K562 (cell line): ENCODE data around the gene TCEAL2. TPM values are rescaled to one million over a fixed set of nuclear protein-coding genes. Genes with fewer than 3 reads are reported as not detected.

Source experiments
- ATAC-seq: fragments of 200-7000 bp; cut with Tn5 transposase; 3 replicates; pipeline ENCODE4 v1.9.1; 2020; ENCODE audit warnings: moderate library complexity
- BruUV-seq: library from RNA; stranded (reverse); fragments of 400-500 nt; replicated peaks from 2 replicates; lab custom pipeline; 2021; lab: Mats Ljungman, UMichigan
- CTCF ChIA-PET: fragments of 300-600 bp; formaldehyde crosslinking; extraction: SDS; loops from one replicate; lab custom pipeline; 2021; ENCODE audit warnings: low intra/inter-chr PET ratio; lab: Yijun Ruan, JAX
- POLR2A ChIA-PET: fragments of 300-600, 350-650 bp; sonication (Branson Sonifier 250); formaldehyde crosslinking; extraction: SDS; loops from one replicate; lab custom pipeline; 2021; ENCODE audit warnings: antibody characterized with exemption, inconsistent platforms; lab: Yijun Ruan, JAX
- DNase-seq, 4 experiments: peaks; one replicate each; pipeline versions ENCODE4 v3.0.0 to v3.0.0-alpha.2; 2011 to 2018; ENCODE audit warnings: low spot score in 3 of 4, mixed read lengths in 3 of 4; ENCODE audit errors: extremely low read depth in 1 of 4
- FAIRE-seq: peaks from 2 replicates; lab custom pipeline; 2011; peaks lifted over from hg19 to GRCh38; lab: Jason Lieb, UNC
- H2AFZ ChIP-seq: 2 replicates; pipeline ENCODE4 v1.6.0; 2011; ENCODE audit warnings: low read depth, low read length, control low read depth, inconsistent platforms
- H3K27ac ChIP-seq: fragments of 200-600 bp; 3 replicates; pipeline ENCODE4 v1.8.0; 2011; ENCODE audit warnings: low read depth, mild to moderate bottlenecking, control low read depth, inconsistent platforms, low read length, moderate library complexity, mixed read lengths; ENCODE audit errors: extremely low read depth
- H3K27me3 ChIP-seq, 2 experiments: fragments of 300-600 bp in 1 of 2; 2 replicates in 1 of 2; 3 replicates in 1 of 2; pipeline versions ENCODE4 v1.6.0 to v1.8.0; 2011; ENCODE audit warnings: inconsistent platforms in 2 of 2, low read length in 2 of 2, mild to moderate bottlenecking in 1 of 2, mixed read lengths in 1 of 2, moderate library complexity in 1 of 2; ENCODE audit not compliant: control insufficient read depth in 2 of 2, insufficient read depth in 2 of 2
- H3K36me3 ChIP-seq: fragments of 300-600 bp; 3 replicates; pipeline ENCODE4 v1.8.0; 2011; ENCODE audit warnings: mild to moderate bottlenecking, low read length, inconsistent platforms; ENCODE audit not compliant: control insufficient read depth, insufficient read depth
- H3K4me1 ChIP-seq, 2 experiments: fragments of 200-600 bp in 1 of 2; replicated peaks in 1 of 2; 2 replicates in 1 of 2; 3 replicates in 1 of 2; pipeline versions ENCODE4 v1.5.1 to v1.8.0; 2011; ENCODE audit warnings: inconsistent platforms in 2 of 2, low read length in 2 of 2, mild to moderate bottlenecking in 1 of 2, mixed read lengths in 1 of 2, moderate library complexity in 1 of 2; ENCODE audit not compliant: control insufficient read depth in 2 of 2, insufficient read depth in 2 of 2
- H3K4me2 ChIP-seq: 2 replicates; pipeline ENCODE4 v1.6.1; 2011; ENCODE audit warnings: low read length, control low read depth, inconsistent platforms, mixed read lengths; ENCODE audit not compliant: insufficient read depth
- H3K4me3 ChIP-seq: fragments of 200-600 bp; sonication (generic), shearing (Covaris generic); 2 replicates; pipeline ENCODE4 v1.5.1; 2016; ENCODE audit warnings: control low read depth, inconsistent platforms
- H3K79me2 ChIP-seq: fragments of 200-600 bp; 3 replicates; pipeline ENCODE4 v1.8.0; 2011; ENCODE audit warnings: low read length, inconsistent platforms; ENCODE audit not compliant: control insufficient read depth, insufficient read depth
- H3K9ac ChIP-seq, 2 experiments: 2 replicates each; pipeline versions ENCODE4 v1.6.0 to v1.6.1; 2011; ENCODE audit warnings: low read depth in 2 of 2, low read length in 2 of 2, control low read depth in 1 of 2, inconsistent platforms in 1 of 2, mild to moderate bottlenecking in 1 of 2, mixed read lengths in 1 of 2; ENCODE audit not compliant: insufficient read depth in 1 of 2
- H3K9me1 ChIP-seq: one replicate; pipeline ENCODE4 v1.6.0; 2011; ENCODE audit warnings: inconsistent platforms, mild to moderate bottlenecking, low read length, moderate library complexity; ENCODE audit not compliant: control insufficient read depth, insufficient read depth
- H3K9me3 ChIP-seq: replicated peaks from 2 replicates; pipeline ENCODE4 v1.5.1; 2011; ENCODE audit warnings: low read depth, low read length, inconsistent platforms; ENCODE audit not compliant: control insufficient read depth, insufficient read depth
- H4K20me1 ChIP-seq: replicated peaks from 2 replicates; pipeline ENCODE4 v1.6.1; 2011; ENCODE audit warnings: low read length, inconsistent platforms, mixed read lengths; ENCODE audit not compliant: control insufficient read depth, insufficient read depth
- GABPB2 ChIP-seq: fragments of 250-450 bp; sonication (Bioruptor Pico); conservative IDR thresholded peaks from 2 replicates; pipeline ENCODE4 v1.5.1; 2021; ENCODE audit warnings: mild to moderate bottlenecking
- HMGN3 ChIP-seq: IDR thresholded peaks from 2 replicates; pipeline ENCODE4 v1.6.1; 2011; ENCODE audit warnings: borderline replicate concordance, low read depth, mild to moderate bottlenecking, mixed read lengths, low read length; ENCODE audit not compliant: insufficient read length; ENCODE audit errors: extremely low read depth
- LARP7 ChIP-seq: fragments of 450-650 bp; IDR thresholded peaks from 2 replicates; pipeline ENCODE4 v1.6.1; 2016
- RBM34 ChIP-seq: fragments of 200-400 bp; formaldehyde crosslinking; IDR thresholded peaks from 2 replicates; pipeline ENCODE4 v1.6.1; 2018; ENCODE audit warnings: low read length, borderline replicate concordance; ENCODE audit not compliant: insufficient read depth
- SIN3B ChIP-seq: fragments of 450-650 bp; IDR thresholded peaks from 2 replicates; pipeline ENCODE4 v1.6.1; 2017; ENCODE audit warnings: low read depth, mild to moderate bottlenecking, moderate library complexity
- TEAD2 ChIP-seq: fragments of 450-650 bp; IDR thresholded peaks from 2 replicates; pipeline ENCODE4 v1.6.1; 2016; ENCODE audit warnings: missing genetic modification characterization, control low read depth, missing compliant biosample characterization
- WHSC1 ChIP-seq: IDR thresholded peaks from one replicate; pipeline ENCODE4 v1.6.1; 2012; ENCODE audit warnings: low read length, control low read depth, inconsistent platforms
- WGBS: fragments of 100-300 bp; shearing (Covaris generic); methylation state at CpG from one replicate; pipeline ENCODE4 v1.1.6; 2016; ENCODE audit warnings: low coverage, mixed read lengths; ENCODE audit not compliant: insufficient coverage; ENCODE audit errors: missing lambda C conversion rate; 5-methylcytosine and 5-hydroxymethylcytosine counted together
- in situ Hi-C: fragments of 300-500 bp; cut with MboI; formaldehyde crosslinking; loops from 4 replicates; pipeline ENCODE4 v1.15.0; 2018; ENCODE audit warnings: inconsistent platforms, mixed read lengths
- intact Hi-C: fragments of 100-400 bp; cut with micrococcal nuclease; formaldehyde crosslinking; loops from 2 replicates; pipeline ENCODE4 v1.14.2; 2022
- polyA plus RNA-seq, 8 experiments: library from polyadenylated mRNA; depleted of rRNA in 4 of 8; stranded (reverse) in 5 of 8; unstranded in 3 of 8; fragments of >200 nt; fragmentation: Nextera tagmentation in 2 of 8; fragmentation: Illumina TruSeq in 1 of 8; extraction: Ambion mirVana in 2 of 8; extraction: Trizol in 1 of 8; gene quantifications; 2 replicates each; pipeline versions ENCODE4 v1.2.1 to v1.2.3, GENCODE V29; 2011 to 2014; ENCODE audit warnings: inconsistent platforms in 1 of 8, missing spikeins in 1 of 8
- total RNA-seq, 7 experiments: library from RNA; depleted of rRNA in 6 of 7; stranded (reverse); fragments of >200 nt in 6 of 7; fragmentation: Illumina TruSeq in 2 of 7; extraction: Trizol in 2 of 7; gene quantifications; 2 replicates each; pipeline versions ENCODE4 v1.2.1 to v1.2.3, GENCODE V29; 2011 to 2021; ENCODE audit warnings: low replicate concordance in 1 of 7
- TF ChIP-seq, protein P1 (sequence below): fragments of 250-450 bp; sonication (Bioruptor Pico); IDR thresholded peaks from 2 replicates; pipeline ENCODE4 v1.4.0; 2020; ENCODE audit warnings: mild to moderate bottlenecking, moderate library complexity
- TF ChIP-seq, protein P2 (sequence below): fragments of 450-650 bp; formaldehyde crosslinking; conservative IDR thresholded peaks from 2 replicates; pipeline ENCODE4 v1.4.0; 2022; ENCODE audit warnings: mild to moderate bottlenecking, missing genetic modification characterization
- TF ChIP-seq, protein P3 (sequence below): IDR thresholded peaks from 2 replicates; pipeline ENCODE4 v1.6.1; 2011; ENCODE audit warnings: borderline replicate concordance, low read depth, mild to moderate bottlenecking, moderate library complexity, low read length; ENCODE audit not compliant: insufficient read depth, poor library complexity, severe bottlenecking
- TF ChIP-seq, protein P4 (sequence below), 3 experiments: IDR thresholded peaks in 2 of 3; conservative IDR thresholded peaks in 1 of 3; 2 replicates each; pipeline ENCODE4 v1.5.1; 2011 to 2012; ENCODE audit warnings: low read length in 3 of 3, mild to moderate bottlenecking in 3 of 3, control low read depth in 2 of 3, improper control_type of control experiment in 1 of 3, inconsistent platforms in 1 of 3, low read depth in 1 of 3, mixed read lengths in 1 of 3, moderate library complexity in 1 of 3; ENCODE audit not compliant: insufficient read depth in 2 of 3
- TF ChIP-seq, protein P5 (sequence below): fragments of 450-650 bp; IDR thresholded peaks from 2 replicates; pipeline ENCODE4 v1.6.1; 2014; ENCODE audit warnings: low read depth, mild to moderate bottlenecking, moderate library complexity, borderline replicate concordance

The TCEAL2 gene
- total and polyA plus RNA-seq, 9 of the 15 experiments (the other 6 are each of a cell fraction or from before 2014, with no cell fraction given), result not detected

DNA sequence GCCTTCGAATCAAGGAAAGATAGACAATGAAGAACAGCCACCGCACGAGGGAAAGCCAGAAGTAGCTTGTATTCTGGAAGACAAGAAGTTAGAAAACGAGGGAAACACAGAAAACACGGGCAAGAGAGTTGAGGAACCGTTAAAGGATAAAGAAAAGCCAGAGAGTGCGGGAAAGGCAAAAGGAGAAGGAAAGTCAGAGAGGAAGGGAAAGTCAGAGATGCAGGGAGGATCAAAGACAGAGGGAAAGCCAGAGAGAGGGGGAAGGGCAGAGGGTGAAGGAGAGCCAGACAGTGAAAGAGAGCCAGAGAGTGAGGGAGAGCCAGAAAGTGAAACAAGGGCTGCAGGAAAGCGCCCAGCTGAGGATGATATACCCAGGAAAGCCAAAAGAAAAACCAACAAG is 1.4 kb downstream of the TCEAL2 start:
- no peak for FAIRE-seq
- Histone ChIP-seq H4K20me1 (no peaks in the 10 kb centered on the region), H3K9me1 (no peaks in the 10 kb centered on the region), H3K4me3 (no peak overlapping the region), H3K36me3 (no peaks in the 10 kb centered on the region), H3K9me3 (no peaks in the 10 kb centered on the region), H3K27ac (no peak overlapping the region), H3K4me1 (no peaks in the 10 kb centered on the region), H2AFZ (no peak overlapping the region), H3K4me2 (no peak overlapping the region), H3K79me2 (no peaks in the 10 kb centered on the region), H3K9ac (no peak overlapping the region), H3K27me3 (no peaks in the 10 kb centered on the region)
- no TSS peak for BruUV-seq
- ChIA-PET CTCF (no interaction called here), POLR2A (no interaction called here)
- in situ Hi-C loops, result no loop called here
- intact Hi-C loops, result no loop called here
- no peak for DNase-seq
- 2% methylated on average over 6 of the region's 8 CpGs for WGBS
- ATAC-seq, result no peak
- TF ChIP-seq, protein P1, sequence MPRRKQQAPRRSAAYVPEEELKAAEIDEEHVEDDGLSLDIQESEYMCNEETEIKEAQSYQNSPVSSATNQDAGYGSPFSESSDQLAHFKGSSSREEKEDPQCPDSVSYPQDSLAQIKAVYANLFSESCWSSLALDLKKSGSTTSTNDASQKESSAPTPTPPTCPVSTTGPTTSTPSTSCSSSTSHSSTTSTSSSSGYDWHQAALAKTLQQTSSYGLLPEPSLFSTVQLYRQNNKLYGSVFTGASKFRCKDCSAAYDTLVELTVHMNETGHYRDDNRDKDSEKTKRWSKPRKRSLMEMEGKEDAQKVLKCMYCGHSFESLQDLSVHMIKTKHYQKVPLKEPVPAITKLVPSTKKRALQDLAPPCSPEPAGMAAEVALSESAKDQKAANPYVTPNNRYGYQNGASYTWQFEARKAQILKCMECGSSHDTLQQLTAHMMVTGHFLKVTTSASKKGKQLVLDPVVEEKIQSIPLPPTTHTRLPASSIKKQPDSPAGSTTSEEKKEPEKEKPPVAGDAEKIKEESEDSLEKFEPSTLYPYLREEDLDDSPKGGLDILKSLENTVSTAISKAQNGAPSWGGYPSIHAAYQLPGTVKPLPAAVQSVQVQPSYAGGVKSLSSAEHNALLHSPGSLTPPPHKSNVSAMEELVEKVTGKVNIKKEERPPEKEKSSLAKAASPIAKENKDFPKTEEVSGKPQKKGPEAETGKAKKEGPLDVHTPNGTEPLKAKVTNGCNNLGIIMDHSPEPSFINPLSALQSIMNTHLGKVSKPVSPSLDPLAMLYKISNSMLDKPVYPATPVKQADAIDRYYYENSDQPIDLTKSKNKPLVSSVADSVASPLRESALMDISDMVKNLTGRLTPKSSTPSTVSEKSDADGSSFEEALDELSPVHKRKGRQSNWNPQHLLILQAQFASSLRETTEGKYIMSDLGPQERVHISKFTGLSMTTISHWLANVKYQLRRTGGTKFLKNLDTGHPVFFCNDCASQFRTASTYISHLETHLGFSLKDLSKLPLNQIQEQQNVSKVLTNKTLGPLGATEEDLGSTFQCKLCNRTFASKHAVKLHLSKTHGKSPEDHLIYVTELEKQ (CRISPR knock-in tag), result no peak
- TF ChIP-seq SIN3B, result no peak
- no peak for TF ChIP-seq WHSC1
- TF ChIP-seq, protein P2, sequence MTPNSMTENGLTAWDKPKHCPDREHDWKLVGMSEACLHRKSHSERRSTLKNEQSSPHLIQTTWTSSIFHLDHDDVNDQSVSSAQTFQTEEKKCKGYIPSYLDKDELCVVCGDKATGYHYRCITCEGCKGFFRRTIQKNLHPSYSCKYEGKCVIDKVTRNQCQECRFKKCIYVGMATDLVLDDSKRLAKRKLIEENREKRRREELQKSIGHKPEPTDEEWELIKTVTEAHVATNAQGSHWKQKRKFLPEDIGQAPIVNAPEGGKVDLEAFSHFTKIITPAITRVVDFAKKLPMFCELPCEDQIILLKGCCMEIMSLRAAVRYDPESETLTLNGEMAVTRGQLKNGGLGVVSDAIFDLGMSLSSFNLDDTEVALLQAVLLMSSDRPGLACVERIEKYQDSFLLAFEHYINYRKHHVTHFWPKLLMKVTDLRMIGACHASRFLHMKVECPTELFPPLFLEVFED (CRISPR knock-in tag), result no peak
- TF ChIP-seq, protein P3, sequence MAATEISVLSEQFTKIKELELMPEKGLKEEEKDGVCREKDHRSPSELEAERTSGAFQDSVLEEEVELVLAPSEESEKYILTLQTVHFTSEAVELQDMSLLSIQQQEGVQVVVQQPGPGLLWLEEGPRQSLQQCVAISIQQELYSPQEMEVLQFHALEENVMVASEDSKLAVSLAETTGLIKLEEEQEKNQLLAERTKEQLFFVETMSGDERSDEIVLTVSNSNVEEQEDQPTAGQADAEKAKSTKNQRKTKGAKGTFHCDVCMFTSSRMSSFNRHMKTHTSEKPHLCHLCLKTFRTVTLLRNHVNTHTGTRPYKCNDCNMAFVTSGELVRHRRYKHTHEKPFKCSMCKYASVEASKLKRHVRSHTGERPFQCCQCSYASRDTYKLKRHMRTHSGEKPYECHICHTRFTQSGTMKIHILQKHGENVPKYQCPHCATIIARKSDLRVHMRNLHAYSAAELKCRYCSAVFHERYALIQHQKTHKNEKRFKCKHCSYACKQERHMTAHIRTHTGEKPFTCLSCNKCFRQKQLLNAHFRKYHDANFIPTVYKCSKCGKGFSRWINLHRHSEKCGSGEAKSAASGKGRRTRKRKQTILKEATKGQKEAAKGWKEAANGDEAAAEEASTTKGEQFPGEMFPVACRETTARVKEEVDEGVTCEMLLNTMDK, result no peak
- no peak for TF ChIP-seq HMGN3
- TF ChIP-seq, protein P4, sequence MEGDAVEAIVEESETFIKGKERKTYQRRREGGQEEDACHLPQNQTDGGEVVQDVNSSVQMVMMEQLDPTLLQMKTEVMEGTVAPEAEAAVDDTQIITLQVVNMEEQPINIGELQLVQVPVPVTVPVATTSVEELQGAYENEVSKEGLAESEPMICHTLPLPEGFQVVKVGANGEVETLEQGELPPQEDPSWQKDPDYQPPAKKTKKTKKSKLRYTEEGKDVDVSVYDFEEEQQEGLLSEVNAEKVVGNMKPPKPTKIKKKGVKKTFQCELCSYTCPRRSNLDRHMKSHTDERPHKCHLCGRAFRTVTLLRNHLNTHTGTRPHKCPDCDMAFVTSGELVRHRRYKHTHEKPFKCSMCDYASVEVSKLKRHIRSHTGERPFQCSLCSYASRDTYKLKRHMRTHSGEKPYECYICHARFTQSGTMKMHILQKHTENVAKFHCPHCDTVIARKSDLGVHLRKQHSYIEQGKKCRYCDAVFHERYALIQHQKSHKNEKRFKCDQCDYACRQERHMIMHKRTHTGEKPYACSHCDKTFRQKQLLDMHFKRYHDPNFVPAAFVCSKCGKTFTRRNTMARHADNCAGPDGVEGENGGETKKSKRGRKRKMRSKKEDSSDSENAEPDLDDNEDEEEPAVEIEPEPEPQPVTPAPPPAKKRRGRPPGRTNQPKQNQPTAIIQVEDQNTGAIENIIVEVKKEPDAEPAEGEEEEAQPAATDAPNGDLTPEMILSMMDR (IDR thresholded peaks at IDR 0.05 in 2 of 3, conservative IDR thresholded peaks at IDR 0.05 in 1 of 3; ENCODE audit: insufficient read depth in 2 of 3, low read depth in 1 of 3, low read length in 3 of 3), result no peak
- TF ChIP-seq, protein P5, sequence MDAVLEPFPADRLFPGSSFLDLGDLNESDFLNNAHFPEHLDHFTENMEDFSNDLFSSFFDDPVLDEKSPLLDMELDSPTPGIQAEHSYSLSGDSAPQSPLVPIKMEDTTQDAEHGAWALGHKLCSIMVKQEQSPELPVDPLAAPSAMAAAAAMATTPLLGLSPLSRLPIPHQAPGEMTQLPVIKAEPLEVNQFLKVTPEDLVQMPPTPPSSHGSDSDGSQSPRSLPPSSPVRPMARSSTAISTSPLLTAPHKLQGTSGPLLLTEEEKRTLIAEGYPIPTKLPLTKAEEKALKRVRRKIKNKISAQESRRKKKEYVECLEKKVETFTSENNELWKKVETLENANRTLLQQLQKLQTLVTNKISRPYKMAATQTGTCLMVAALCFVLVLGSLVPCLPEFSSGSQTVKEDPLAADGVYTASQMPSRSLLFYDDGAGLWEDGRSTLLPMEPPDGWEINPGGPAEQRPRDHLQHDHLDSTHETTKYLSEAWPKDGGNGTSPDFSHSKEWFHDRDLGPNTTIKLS, result no peak
- TF ChIP-seq GABPB2 (CRISPR knock-in tag), result no peak
- no peak for TF ChIP-seq LARP7
- no peak for TF ChIP-seq RBM34
- no peak for TF ChIP-seq TEAD2 (tag)
